ENCODE measurements around the gene OR5A2. TPM values are rescaled to one million over a fixed set of nuclear protein-coding genes. Genes with fewer than 3 reads are reported as not detected.
"Not testable (repeated sequence)": the region's sequence is repeated elsewhere in the genome, so short reads cannot be mapped to it uniquely, and the experiment has no call there.

Gene OR5A2
- total RNA-seq (2014; rRNA removed; shearing (Covaris generic)) = not detected in 2 replicates

GRCh38 chr11:59426361-59427067 is at the start of gene OR5A2:
TSS of gene OR5A2 (minus strand) at chr11:59426413. CDS start at chr11:59422953, 3,460 bp downstream.
- no peak within 1 kb of the TSS for H3K27ac ChIP-seq
- H3K4me1 ChIP-seq = no peaks in the 10 kb centered on the region
- no peaks in the 10 kb centered on the region for H3K36me3 ChIP-seq
- no peaks in the 10 kb centered on the region for H3K9me3 ChIP-seq (replicated peaks)
- DNase-seq = no peak
- H3K27me3 ChIP-seq = no peaks in the 10 kb centered on the region
- H3K4me3 ChIP-seq = no peak within 1 kb of the TSS

- H3K27me3 ChIP-seq = no peaks in the 10 kb centered on the region
- no peaks in the 10 kb centered on the region for H3K36me3 ChIP-seq
- no peak overlapping the region for H3K4me3 ChIP-seq
- no peaks in the 10 kb centered on the region for H3K4me1 ChIP-seq
- H3K27ac ChIP-seq = no peak overlapping the region
- no peak for DNase-seq
- no peaks in the 10 kb centered on the region for H3K9me3 ChIP-seq (replicated peaks)
Observed at GRCh38 chr11:59475176-59475575, 49.0 kb upstream of the OR5A2 start.

- H3K27ac ChIP-seq = no peak within 1 kb of the TSS
- no peak for DNase-seq
- no peak within 1 kb of the TSS for H3K4me3 ChIP-seq
- no peaks in the 10 kb centered on the region for H3K9me3 ChIP-seq (replicated peaks)
- no peaks in the 10 kb centered on the region for H3K36me3 ChIP-seq
- no peaks in the 10 kb centered on the region for H3K4me1 ChIP-seq
- H3K27me3 ChIP-seq = no peaks in the 10 kb centered on the region
Observed at GRCh38 chr11:59473015-59473414, 46.8 kb upstream of the OR5A2 start, which contains the start of gene OR4D10. TSS of gene OR4D10 (plus strand) at chr11:59473315. CDS start at chr11:59477430, 4,115 bp downstream.

- H3K4me3 ChIP-seq = no peak overlapping the region
- peak; percentile 15 to 52 for DNase-seq
- H3K27me3 ChIP-seq = no peaks in the 10 kb centered on the region
- no peak overlapping the region for H3K27ac ChIP-seq
- H3K4me1 ChIP-seq = peaks cover 3% of the 10 kb centered on the region; the same call in 1 of the 2 replicates
- H3K9me3 ChIP-seq (replicated peaks) = no peaks in the 10 kb centered on the region
- H3K36me3 ChIP-seq = no peaks in the 10 kb centered on the region
Observed at GRCh38 chr11:59463190-59463641, 37.0 kb upstream of the OR5A2 start.

- DNase-seq = no peak
- H3K4me3 ChIP-seq = no peak overlapping the region
- no peaks in the 10 kb centered on the region for H3K9me3 ChIP-seq (replicated peaks)
- H3K36me3 ChIP-seq = no peaks in the 10 kb centered on the region
- peaks cover 3% of the 10 kb centered on the region; the same call in 1 of the 2 replicates for H3K4me1 ChIP-seq
- 0 out of 2 replicates have a peak, but pooled peaks cover 4% of the 10 kb centered on the region for H3K27me3 ChIP-seq
- H3K27ac ChIP-seq = no peak overlapping the region
Observed at GRCh38 chr11:59459916-59460315, 33.7 kb upstream of the OR5A2 start.

- no peaks in the 10 kb centered on the region for H3K36me3 ChIP-seq
- no peak for DNase-seq
- no peaks in the 10 kb centered on the region for H3K9me3 ChIP-seq (replicated peaks)
- no peak within 1 kb of the TSS for H3K27ac ChIP-seq
- no peaks in the 10 kb centered on the region for H3K4me1 ChIP-seq
- no peak within 1 kb of the TSS for H3K4me3 ChIP-seq
- 0 out of 2 replicates have a peak, but pooled peaks cover 4% of the 10 kb centered on the region for H3K27me3 ChIP-seq
Observed at GRCh38 chr11:59456661-59457060, 30.4 kb upstream of the OR5A2 start, which contains the start of gene OR4D6. TSS of gene OR4D6 (plus strand) at chr11:59456961. CDS start at chr11:59456961, 0 bp downstream.

GRCh38 chr11:59448484-59448883 is 22.3 kb upstream of the OR5A2 start:
- no peaks in the 10 kb centered on the region for H3K36me3 ChIP-seq
- no peaks in the 10 kb centered on the region for H3K9me3 ChIP-seq (replicated peaks)
- H3K4me3 ChIP-seq = no peak overlapping the region
- DNase-seq = no peak
- no peak overlapping the region for H3K27ac ChIP-seq
- no peaks in the 10 kb centered on the region for H3K4me1 ChIP-seq
- H3K27me3 ChIP-seq = no peaks in the 10 kb centered on the region

GRCh38 chr11:59445624-59446023 is 19.4 kb upstream of the OR5A2 start:
- H3K27ac ChIP-seq; H3K4me1 ChIP-seq; H3K36me3 ChIP-seq; H3K27me3 ChIP-seq; DNase-seq; H3K4me3 ChIP-seq; H3K9me3 ChIP-seq (replicated peaks): not testable (repeated sequence)

GRCh38 chr11:59437770-59438169 is 11.6 kb upstream of the OR5A2 start:
- no peaks in the 10 kb centered on the region for H3K36me3 ChIP-seq
- H3K4me3 ChIP-seq = no peak overlapping the region
- H3K27ac ChIP-seq = no peak overlapping the region
- H3K27me3 ChIP-seq = no peaks in the 10 kb centered on the region; the same call in 1 of the 2 replicates
- DNase-seq = peak; percentile 26 to 64
- H3K4me1 ChIP-seq = no peaks in the 10 kb centered on the region
- no peaks in the 10 kb centered on the region for H3K9me3 ChIP-seq (replicated peaks)

- H3K36me3 ChIP-seq = no peaks in the 10 kb centered on the region
- H3K4me3 ChIP-seq = no peak within 1 kb of the TSS
- H3K9me3 ChIP-seq (replicated peaks) = no peaks in the 10 kb centered on the region
- H3K27me3 ChIP-seq = no peaks in the 10 kb centered on the region; the same call in 1 of the 2 replicates
- H3K27ac ChIP-seq = no peak within 1 kb of the TSS
- H3K4me1 ChIP-seq = no peaks in the 10 kb centered on the region
- DNase-seq = no peak
Observed at GRCh38 chr11:59436169-59436568, 10.0 kb upstream of the OR5A2 start, which contains the start of gene OR5A1. TSS of gene OR5A1 (plus strand) at chr11:59436469. CDS start at chr11:59443169, 6,700 bp downstream.

GRCh38 chr11:59429924-59430516 is 3.8 kb upstream of the OR5A2 start:
- Histone ChIP-seq H3K27ac (no peak overlapping the region), H3K36me3 (no peaks in the 10 kb centered on the region), H3K9me3 (replicated peaks) (no peaks in the 10 kb centered on the region), H3K4me1 (no peaks in the 10 kb centered on the region), H3K4me3 (no peak overlapping the region), H3K27me3 (no peaks in the 10 kb centered on the region)
- DNase-seq = peak; percentile 28 to 72

GRCh38 chr11:59427068-59427382 is 812 bp upstream of the OR5A2 start:
- no peaks in the 10 kb centered on the region for H3K27me3 ChIP-seq
- DNase-seq = no peak
- no peaks in the 10 kb centered on the region for H3K9me3 ChIP-seq (replicated peaks)
- H3K4me3 ChIP-seq = no peak overlapping the region
- H3K4me1 ChIP-seq = no peaks in the 10 kb centered on the region
- no peak overlapping the region for H3K27ac ChIP-seq
- H3K36me3 ChIP-seq = no peaks in the 10 kb centered on the region

GRCh38 chr11:59425131-59425530 is 1.1 kb downstream of the OR5A2 start:
- Histone ChIP-seq H3K4me1 (no peaks in the 10 kb centered on the region), H3K27me3 (no peaks in the 10 kb centered on the region), H3K4me3 (no peak overlapping the region), H3K9me3 (replicated peaks) (no peaks in the 10 kb centered on the region), H3K27ac (no peak overlapping the region), H3K36me3 (no peaks in the 10 kb centered on the region)
- no peak for DNase-seq

- Histone ChIP-seq H3K27me3 (no peaks in the 10 kb centered on the region), H3K36me3 (no peaks in the 10 kb centered on the region), H3K4me3 (no peak overlapping the region), H3K9me3 (replicated peaks) (no peaks in the 10 kb centered on the region), H3K4me1 (no peaks in the 10 kb centered on the region), H3K27ac (no peak overlapping the region)
- DNase-seq = no peak
Observed at GRCh38 chr11:59423835-59424234, 2.4 kb downstream of the OR5A2 start.

- Histone ChIP-seq H3K27ac (no peak overlapping the region), H3K9me3 (replicated peaks) (no peaks in the 10 kb centered on the region)
Observed at GRCh38 chr11:59418156-59418555, 8.1 kb downstream of the OR5A2 start.

More at GRCh38 chr11:59418156-59418555, 8.1 kb downstream of the OR5A2 start:
- Histone ChIP-seq H3K4me1 (no peaks in the 10 kb centered on the region), H3K4me3 (no peak overlapping the region), H3K27me3 (no peaks in the 10 kb centered on the region), H3K36me3 (no peaks in the 10 kb centered on the region)
- no peak for DNase-seq
